Testis (tissue), 2 donors: ENCODE results near the gene ZNF525.

ENCODE experiments used
- CTCF ChIP-seq, 3 experiments: fragments of 450-650 bp in 2 of 3; fragments of 200-600 bp in 1 of 3; sonication (generic) in 1 of 3; IDR thresholded peaks; one replicate each; pipeline ENCODE4 v1.5.1; 2016 to 2019; ENCODE audit warnings: antibody characterized with exemption in 3 of 3, mild to moderate bottlenecking in 2 of 3, moderate library complexity in 1 of 3
- POLR2A ChIP-seq: fragments of 450-650 bp; IDR thresholded peaks from one replicate; pipeline ENCODE4 v1.6.1; 2017; ENCODE audit warnings: antibody characterized with exemption, mild to moderate bottlenecking, moderate library complexity

- TF ChIP-seq CTCF (IDR thresholded peaks at IDR 0.05) (no peak), POLR2A (no peak)
These were observed 31.7 kb upstream of the ZNF525 start, which contains the start of gene ZNF845 for GRCh38 chr19:53333463-53334449.
